HG02870 (cell line): ENCODE results near the gene PDZD2.
"Not testable (repeated sequence)": the region's sequence is repeated elsewhere in the genome, so short reads cannot be mapped to it uniquely, and the experiment has no call there.

Experiments
- ATAC-seq: cut with Tn5 transposase; IDR thresholded peaks from one replicate; pipeline ENCODE4 v1.9.1; 2021; ENCODE audit warnings: mild to moderate bottlenecking, moderate library complexity; ENCODE audit not compliant: unreplicated experiment

The PDZD2 gene

DNA sequence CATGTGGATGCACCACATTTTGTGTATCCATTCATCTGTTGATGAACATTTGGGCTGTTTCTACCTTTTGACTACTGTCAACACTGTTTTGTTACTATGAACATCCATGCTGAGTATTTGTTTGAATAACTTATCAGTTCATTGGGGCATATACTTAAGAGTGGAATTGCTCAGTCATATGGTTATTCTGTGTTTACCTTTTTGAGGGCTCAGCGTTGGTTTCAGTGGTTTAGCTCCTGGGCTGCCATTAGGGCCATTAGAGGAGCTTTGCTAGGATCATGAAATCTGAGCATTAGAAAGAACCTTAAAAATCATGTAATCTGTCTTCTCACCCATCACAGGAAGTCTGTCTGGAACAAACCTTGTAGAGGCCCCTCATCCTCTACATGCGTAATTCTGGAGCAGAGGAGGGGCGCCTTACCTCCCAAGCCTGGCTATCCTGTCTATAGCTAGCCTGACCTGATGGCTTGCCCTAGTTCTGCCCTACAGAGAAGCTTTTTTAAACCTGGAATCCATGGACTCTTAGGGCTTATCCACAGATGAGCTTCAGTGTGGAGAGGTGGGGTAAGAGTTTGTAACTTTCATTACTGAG lies 92.9 kb downstream of the PDZD2 start:
- no peak for ATAC-seq

DNA sequence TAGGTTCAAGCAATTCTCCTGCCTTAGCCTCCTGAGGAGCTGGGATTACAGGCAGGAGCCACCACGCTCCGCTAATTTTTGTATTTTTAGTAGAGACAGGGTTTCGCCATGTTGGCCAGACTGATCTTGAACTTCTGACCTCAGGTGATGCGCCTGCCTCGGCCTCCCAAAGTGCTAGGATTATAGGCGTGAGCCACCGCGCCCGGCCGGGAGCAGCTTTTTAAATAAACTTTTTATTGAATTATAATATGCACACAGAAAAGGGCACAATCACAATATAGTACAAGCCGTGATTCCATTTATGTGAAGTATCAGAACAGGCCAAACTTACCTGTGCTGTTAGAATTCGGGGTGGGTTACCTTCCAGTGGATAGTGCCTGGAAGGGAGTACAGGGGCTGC lies 93.9 kb downstream of the PDZD2 start:
- not testable (repeated sequence) for ATAC-seq

DNA sequence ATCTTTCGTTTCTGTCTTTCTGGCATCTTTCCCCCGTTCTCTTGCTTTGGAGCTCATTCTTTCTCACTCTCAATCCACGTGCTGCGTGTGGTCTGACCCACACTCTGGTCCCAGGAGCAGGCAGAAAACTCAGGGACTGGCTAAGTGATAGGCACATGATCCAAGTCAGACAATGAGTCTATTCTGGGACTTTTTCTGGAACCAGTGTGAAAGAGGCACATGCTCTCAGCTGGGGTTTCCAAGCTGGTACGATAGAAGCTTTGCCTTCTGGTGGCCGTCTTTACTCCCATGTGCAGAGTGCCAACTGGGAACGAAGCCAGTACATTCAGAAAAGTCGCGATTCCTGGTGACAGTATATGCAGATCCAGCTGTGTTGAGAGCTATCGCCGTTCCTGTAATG lies 94.4 kb downstream of the PDZD2 start:
- ATAC-seq: no peak

DNA sequence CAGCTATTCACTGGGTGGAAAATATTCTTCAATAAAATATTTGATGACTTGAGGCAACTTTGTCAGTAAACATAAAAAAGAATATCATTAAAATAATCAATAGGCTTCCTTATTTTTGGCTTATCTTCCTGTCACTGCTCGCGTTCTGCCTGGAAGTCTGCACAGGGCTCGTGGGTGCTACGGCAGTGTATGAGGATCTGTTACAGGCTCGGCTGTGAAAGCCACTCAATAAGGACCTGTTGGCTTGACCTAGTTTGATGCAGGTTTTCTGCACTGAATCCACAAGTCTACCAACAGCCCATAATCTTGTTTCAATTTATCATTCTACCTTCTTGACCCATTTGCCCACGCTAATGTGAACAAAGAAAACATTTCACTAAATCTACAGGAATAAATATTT lies 97.2 kb downstream of the PDZD2 start:
- ATAC-seq: no peak

DNA sequence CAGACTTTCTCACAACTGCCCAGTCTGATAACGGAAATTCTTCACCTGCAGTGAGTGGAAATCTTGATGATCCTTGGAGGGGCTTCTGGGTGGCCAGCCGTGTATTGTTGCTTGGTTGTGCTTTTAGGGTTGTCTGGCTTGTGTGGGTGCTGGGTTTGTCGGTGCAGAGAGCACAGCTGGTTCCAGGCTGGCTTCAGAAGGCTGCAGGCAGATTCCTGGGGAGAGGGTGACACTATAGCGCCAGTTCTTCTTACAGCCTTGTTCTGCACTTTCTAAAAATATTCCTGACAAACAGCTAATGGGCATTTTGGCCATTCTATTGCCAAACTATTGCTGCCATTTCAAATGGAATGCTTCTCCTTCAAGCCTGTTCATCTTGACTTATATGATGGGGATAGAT lies 99.3 kb downstream of the PDZD2 start:
- no peak for ATAC-seq

DNA sequence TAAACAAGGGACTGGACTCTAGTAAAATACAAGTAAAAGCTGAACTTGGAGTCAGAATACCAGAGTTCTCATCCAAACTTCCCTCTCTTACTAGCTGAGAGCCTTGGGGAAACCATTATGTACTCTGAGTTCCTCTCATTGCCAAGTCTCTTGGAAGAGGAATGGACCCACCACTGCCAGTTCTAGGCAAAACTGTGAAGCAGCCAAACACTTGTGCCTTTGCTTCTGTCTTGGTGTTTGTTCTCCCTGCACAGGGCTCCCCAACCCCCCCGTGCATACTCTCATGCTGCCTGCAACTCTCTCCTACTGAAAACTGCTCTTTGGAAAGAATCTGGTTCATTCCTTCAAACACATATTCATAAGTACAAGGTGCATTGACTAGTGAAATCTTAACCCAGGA lies 102.6 kb downstream of the PDZD2 start:
- no peak for ATAC-seq

DNA sequence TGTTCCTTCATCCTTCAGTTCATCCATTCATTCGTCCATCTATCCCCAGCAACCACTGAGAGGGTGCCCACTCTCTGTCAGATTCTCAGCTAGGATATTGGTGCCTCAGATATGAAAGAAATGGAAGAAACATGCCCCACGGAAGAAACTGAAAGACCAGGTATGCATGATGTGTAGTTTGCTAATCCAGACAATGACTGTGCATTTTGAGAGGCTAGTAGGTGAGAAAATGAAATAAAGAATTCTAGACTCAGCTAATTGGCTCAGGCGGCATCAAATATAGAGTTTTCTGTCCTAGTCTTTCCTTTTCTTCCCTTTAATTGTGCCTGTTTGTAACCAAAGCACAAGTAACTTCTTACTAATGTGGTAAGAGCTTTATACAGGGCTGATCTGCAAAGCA lies 104.7 kb downstream of the PDZD2 start:
- ATAC-seq: no peak

DNA sequence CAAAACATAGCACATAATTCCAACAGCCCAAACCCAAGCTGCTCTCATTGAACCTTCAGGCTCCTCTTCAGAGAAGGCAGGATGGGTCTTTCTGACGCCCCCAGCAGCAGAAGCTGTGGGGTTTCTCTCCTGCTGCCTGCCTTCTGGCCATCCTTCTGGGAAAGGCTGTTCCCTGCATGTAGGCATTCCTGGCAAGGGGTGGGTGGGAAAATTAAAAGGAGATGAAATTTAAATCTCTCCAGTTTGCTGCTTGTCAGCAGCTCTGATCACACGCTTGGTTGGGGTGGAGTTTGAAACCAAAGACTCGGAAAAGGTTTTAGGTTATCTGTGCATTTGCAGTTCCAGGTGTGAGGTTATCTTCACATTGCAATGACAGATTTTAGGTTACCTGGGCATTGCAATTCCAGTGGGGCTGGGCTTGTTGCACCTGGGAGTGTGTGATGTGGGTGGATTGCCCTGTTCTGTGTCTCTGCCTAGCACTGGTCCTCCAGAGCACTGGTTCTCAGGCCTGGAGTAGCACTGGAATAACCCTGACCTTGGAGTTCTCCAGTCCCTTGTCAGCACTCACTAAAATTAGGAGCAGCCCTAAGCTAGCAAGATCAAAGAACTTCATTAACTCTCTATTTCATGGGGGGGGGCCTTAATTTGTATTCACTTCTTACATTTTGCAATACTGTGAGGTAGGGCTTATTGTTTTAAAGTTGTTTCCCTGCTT lies 109.7 kb downstream of the PDZD2 start:
- no peak for ATAC-seq

DNA sequence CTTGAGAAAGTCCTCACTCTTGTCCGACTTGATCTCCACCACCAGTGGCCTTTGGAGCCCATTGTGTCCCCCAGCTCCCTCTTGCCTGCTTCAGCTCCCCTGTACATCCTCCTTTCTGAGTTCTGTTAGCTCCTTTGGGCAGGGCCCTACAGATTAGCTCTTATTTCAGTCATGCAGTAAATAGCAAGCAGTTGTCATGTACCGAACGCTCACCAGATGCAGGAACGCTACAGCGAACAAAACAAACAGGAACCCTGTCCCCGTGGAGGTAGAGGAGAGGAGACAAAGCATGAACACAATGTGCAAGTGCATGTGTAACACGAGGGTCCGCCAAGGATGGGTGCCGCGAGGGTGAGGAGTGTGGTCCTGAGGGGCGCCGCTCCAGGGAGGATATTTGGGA lies 111.3 kb downstream of the PDZD2 start:
- ATAC-seq: no peak

DNA sequence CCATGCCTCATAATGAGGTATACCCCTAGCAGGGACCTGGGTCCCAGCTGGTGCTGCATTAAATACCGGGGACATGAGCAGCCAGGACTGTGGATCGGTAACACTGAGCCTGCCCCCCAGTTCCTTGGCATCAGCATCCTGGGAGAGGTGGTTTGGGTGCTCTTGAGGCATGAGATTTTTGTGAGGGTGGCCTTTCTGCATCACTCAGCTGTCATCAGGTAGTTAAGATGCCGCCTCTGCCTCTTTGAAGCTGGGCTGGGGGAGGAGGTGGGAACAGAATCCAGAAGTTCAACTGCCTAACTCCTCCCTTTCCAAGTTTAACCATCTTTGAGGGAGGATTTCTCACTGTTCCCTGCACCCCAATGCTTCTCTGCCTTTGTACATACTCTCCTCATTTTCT lies 112.7 kb downstream of the PDZD2 start:
- ATAC-seq: no peak

DNA sequence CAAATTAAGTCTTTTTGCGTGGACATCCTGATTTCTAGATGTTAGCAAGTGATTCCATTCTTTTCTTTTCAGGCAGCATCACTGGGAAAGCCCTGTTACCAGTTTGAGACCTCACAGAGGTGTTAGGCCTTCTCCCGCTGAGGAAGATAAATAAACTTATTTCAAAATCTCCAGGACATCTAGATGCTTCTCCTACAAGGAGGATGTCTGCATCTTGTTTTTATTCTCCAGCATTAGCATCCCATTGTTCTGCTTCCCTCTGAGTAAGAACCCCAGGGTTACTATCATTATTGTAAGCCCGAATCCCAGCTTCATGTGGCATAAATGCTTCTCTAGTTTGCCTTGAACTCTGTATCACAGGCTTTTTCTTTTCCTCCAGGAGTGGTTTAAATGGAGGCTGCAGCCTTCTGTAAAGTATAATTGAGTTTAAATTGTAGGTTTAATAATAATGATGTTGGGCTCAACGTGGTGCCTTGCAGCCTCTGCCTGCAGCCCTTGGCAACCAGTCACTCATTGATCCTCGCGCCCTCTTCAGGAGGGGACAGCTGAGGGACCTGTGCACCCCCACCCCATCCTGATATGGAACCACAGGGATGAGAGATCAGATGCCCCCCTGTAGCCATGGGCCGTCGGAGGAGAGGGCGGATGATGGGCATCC lies 114.9 kb downstream of the PDZD2 start:
- no peak for ATAC-seq

DNA sequence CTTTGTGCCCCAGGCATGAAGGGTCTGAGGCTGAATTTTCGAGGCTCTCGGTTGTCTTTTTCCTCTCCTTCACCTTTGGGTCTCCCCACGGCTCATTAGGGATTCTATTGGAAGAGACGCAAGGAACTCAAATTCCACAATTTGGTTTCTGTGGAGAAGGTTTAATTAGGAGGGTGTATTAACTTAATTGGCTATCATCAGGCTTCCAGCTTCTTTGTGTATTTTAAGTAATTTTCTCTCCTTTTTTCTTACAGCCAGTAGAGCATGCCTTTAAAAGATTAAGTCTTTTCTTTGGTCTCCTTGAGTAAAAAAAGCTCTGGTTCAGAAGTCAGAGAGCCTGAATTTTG lies 115.4 kb downstream of the PDZD2 start:
- ATAC-seq: no peak

DNA sequence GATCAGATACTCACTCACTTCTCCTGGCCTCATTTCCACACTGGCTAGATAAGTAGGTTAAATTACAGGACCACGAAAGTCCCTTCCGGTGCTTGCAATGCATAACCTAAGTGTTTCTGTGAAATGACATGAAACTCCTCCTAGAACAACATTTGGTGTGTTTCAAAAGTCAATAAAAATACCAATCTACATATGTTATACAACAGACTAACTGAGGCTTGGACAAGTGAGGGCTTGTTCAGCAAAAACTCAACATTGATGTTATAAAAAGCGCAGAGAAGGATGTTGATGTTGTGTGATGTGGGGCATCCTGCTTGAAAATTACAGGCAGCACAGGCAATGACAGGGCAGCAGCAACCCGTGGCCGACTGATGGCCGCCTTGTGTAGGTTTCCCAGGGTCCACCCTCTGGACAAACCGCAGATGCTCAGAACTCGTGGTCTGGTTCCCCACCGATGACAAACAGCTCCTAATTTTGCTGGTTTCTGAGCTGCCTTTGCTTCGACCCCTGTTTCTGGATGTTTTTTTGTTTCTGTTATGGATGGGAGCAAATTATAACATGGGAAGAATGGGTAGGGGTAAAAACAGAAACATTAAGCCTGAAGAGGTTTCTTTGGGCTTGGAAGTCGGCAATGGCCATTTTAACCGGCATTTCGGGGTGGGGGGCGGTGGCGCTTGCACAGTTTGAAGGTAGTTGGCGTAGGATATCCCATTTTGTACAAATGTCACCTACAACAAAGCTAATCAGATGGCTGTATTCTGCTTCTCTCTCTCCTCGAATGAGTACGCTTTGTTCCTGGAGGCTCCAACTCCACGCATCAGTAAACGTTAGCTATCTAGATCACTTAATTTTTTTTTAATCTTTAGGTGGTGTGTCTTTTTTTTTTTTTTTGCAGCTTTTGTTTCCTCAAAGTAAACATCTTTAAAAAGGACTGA lies 116.1 kb downstream of the PDZD2 start:
- no peak for ATAC-seq

DNA sequence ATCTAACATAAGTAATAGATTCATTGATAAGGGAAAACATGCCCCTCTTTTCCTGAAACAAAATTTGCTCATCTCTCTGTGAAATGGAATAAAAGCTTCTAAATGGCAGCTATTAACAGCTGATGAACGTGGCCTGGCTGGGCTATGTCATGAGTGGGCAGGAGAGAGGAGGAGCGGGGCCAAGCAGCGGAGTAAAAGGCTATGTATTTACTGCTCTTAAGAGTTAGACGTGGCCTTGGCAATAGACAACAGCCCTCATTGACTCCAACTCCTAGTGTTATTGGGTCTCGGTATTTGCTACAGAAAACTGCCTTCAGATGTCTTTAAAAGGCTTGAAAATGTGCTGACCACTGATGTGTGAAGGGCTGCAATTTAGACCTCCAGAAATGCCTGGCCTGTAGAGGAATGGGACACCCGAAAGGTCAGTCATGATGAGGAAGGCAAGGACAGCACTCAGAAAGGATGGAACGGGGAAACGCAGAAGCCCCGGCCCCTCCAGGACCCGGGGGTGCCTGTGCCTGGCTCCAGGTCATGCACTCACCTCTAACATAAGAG lies 116.8 kb downstream of the PDZD2 start:
- no peak for ATAC-seq

DNA sequence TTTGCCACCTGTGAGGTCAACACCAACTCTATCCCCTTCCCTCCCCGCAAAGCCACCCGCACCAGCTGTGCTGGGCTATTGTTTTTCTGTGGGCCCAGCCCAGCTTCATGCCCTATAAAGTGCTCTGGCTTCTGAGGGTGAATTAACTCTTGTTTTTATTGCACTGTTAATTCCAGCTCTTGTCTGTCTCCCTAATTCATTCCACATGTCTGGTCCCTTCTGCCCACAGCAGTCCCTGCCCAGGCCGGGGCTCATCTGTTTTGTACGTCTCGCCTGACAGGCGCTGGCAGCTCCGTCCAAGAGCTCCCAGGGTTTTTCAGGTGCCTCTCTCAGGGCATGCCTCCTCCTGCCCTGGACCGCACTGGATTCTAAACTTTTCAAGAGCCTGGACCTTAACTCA lies 118.9 kb downstream of the PDZD2 start:
- ATAC-seq: no peak

DNA sequence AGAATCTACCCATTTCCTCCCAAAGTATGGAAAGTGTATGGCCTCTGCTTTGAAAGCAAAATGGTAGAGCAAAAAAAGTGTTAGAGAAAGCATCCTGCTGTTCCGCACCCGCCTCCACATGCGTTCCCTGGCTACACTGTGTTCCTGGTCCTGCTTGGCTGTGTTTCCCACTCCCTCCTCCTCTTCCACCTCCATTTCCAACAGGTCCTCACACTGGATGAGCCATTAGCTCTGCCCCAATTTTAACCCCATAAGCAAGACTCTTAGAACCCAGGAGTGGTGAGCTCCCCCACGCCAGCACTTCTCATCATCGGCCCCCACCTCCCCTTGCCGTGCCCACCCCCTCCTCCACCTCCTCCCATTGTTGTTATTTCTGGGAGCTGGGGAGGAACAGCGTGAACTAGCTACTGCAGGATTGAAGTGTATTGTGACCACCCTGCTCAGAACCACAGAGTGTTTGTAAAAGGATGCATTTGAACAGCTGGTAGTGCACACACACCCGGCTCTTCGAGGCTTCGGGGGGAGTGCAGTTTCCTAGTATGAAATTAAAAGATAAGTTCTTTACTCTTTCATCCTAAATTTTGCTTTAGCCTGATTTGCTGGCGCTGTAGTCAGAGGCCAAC lies 120.0 kb downstream of the PDZD2 start:
- ATAC-seq: no peak

DNA sequence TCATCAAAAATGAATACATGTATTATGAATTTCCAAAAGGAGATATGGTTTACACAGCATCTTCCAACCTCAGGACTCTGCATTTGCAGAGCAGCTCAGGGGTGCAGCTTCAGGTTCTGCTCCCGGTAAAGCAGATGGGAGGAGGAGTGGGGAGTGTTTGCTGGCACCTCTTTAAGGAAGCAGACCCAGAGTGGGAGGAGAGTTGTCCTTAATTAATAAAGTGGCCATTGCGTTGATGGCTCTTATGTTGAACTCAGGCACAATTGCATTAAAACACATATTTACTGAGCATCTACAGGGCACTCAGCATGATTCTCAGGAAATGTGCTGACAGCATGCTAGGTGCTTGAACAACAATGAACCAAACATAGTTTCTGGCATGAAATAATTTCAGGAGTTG lies 121.0 kb downstream of the PDZD2 start:
- ATAC-seq: no peak

DNA sequence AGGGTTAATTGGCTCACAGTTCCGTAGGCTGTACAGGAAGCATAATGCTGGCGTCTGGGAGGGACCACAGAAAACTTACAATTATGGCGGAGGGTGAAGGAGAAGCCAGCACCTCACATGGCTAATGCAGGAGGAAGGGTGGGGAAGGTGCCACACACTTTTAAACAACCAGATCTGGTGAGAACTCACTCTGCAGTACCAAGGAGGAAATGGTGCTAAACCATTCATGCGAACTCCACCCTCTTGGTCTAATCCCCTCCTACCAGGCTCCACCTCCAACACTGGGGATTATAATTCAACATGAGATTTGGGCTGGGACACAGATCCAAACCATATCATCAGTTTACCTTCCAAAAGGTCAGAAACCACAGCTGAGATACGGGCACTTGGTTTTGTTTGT lies 122.9 kb downstream of the PDZD2 start:
- ATAC-seq: no peak

DNA sequence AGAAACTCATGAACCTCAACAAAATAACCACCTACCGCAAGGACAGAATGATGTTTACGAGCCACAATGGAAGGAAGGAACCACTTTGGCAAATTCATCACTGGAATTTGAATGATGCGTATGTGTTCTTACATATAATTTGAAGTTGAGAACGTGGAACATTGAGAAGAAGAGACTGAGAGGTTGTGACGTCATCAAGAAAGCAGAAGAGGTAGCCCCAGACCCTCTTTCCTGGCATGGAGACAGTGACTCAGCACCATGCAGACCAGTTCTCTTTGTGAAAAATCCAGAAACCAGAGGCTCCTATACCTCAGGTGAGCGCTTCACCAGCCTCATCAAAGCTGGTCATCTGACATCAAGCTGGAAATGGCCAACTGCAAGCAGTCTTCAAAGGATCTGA lies 124.5 kb downstream of the PDZD2 start:
- no peak for ATAC-seq

DNA sequence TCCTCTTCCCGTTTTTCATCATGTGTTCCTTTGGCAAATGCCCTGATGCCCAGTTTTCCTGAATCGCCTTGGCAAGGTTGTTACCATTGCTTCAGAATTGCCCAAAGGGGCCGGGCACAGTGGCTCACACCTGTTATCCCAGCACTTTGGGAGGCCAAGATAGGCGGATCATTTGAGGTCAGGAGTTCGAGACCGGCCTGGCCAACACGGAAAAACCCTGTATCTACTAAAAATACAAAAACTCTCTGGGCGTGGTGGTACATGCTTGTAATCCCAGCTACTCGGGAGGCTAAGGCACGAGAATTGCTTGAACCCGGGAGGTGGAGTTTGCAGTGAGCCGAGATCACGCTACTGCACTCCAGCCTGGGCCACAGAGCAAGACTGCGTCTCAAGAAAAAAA lies 125.8 kb downstream of the PDZD2 start:
- not testable (repeated sequence) for ATAC-seq
